ENCODE data around the gene IL10. TPM values are rescaled to one million over a fixed set of nuclear protein-coding genes. Genes with fewer than 3 reads are reported as not detected.
"Not testable (repeated sequence)": the region's sequence is repeated elsewhere in the genome, so short reads cannot be mapped to it uniquely, and the experiment has no call there.

IL10 gene
- polyA plus RNA-seq, 1 donor = 0.49 TPM

- not testable (repeated sequence) for DNase-seq (ENCODE audit: low read depth)
These were observed 6.5 kb downstream of the IL10 start for GRCh38 chr1:206765771-206766170.

GRCh38 chr1:206762741-206763364, 9.4 kb downstream of the IL10 start:
- not testable (repeated sequence) for DNase-seq (ENCODE audit: low read depth)

GRCh38 chr1:206761159-206761768, 11.0 kb downstream of the IL10 start:
- no peak for DNase-seq (ENCODE audit: low read depth)

- DNase-seq (ENCODE audit: low read depth) = no peak
These were observed 11.7 kb downstream of the IL10 start for GRCh38 chr1:206760590-206760989.

- no peak for DNase-seq (ENCODE audit: low read depth)
These were observed 14.6 kb downstream of the IL10 start for GRCh38 chr1:206757524-206758266.

GRCh38 chr1:206754011-206754410, 18.3 kb downstream of the IL10 start:
- no peak for DNase-seq (ENCODE audit: low read depth)

GRCh38 chr1:206753141-206753540, 19.2 kb downstream of the IL10 start:
- no peak for DNase-seq (ENCODE audit: low read depth)

GRCh38 chr1:206752481-206752880, 19.8 kb downstream of the IL10 start:
- no peak for DNase-seq (ENCODE audit: low read depth)

GRCh38 chr1:206751891-206752290, 20.4 kb downstream of the IL10 start:
- DNase-seq (ENCODE audit: low read depth) = no peak

- DNase-seq (ENCODE audit: low read depth) = no peak
These were observed 23.8 kb downstream of the IL10 start for GRCh38 chr1:206748348-206749030.

- DNase-seq (ENCODE audit: low read depth) = no peak
These were observed 27.0 kb downstream of the IL10 start for GRCh38 chr1:206745301-206745700.

- DNase-seq (ENCODE audit: low read depth) = no peak
These were observed 27.6 kb downstream of the IL10 start for GRCh38 chr1:206744683-206745082.

- no peak for DNase-seq (ENCODE audit: low read depth)
These were observed 29.4 kb downstream of the IL10 start for GRCh38 chr1:206742719-206743383.

GRCh38 chr1:206741142-206741701, 31.1 kb downstream of the IL10 start:
- DNase-seq (ENCODE audit: low read depth) = no peak

GRCh38 chr1:206739411-206740076, 32.8 kb downstream of the IL10 start:
- no peak for DNase-seq (ENCODE audit: low read depth)

- no peak for DNase-seq (ENCODE audit: low read depth)
These were observed 33.6 kb downstream of the IL10 start for GRCh38 chr1:206738370-206739366.

GRCh38 chr1:206737729-206738201, 34.5 kb downstream of the IL10 start:
- DNase-seq (ENCODE audit: low read depth) = no peak

GRCh38 chr1:206736878-206737728, 35.2 kb downstream of the IL10 start:
- DNase-seq (ENCODE audit: low read depth) = no peak

Measured in forelimb muscle (tissue), 1 donor.